Mesothelial cell of epicardium (in vitro differentiated cells): ENCODE data around the gene UNC5B. TPM values are rescaled to one million over a fixed set of nuclear protein-coding genes. Genes with fewer than 3 reads are reported as not detected.

ENCODE experiments used
- DNase-seq, 2 experiments: peaks; one replicate each; pipeline ENCODE4 v3.0.0; 2021; ENCODE audit warnings: low spot score in 2 of 2; ENCODE audit not compliant: unreplicated experiment in 2 of 2
- H3K27ac Mint-ChIP-seq: 2 replicates; pipeline ENCODE4 v1.8.0; 2021; ENCODE audit warnings: mixed read lengths
- H3K27me3 Mint-ChIP-seq: 2 replicates; pipeline ENCODE4 v1.8.0; 2021; ENCODE audit warnings: low read depth, mixed read lengths
- H3K36me3 Mint-ChIP-seq: 2 replicates; pipeline ENCODE4 v1.8.0; 2021; ENCODE audit warnings: mixed read lengths
- H3K4me1 Mint-ChIP-seq: 2 replicates; pipeline ENCODE4 v1.8.0; 2021; ENCODE audit warnings: mixed read lengths
- H3K4me3 Mint-ChIP-seq: 2 replicates; pipeline ENCODE4 v1.8.0; 2021; ENCODE audit warnings: mild to moderate bottlenecking, moderate library complexity, mixed read lengths
- H3K9me3 Mint-ChIP-seq: 2 replicates; pipeline ENCODE4 v1.8.0; 2021; ENCODE audit warnings: mixed read lengths
- total RNA-seq: library from RNA; stranded (reverse); gene quantifications from 3 replicates; pipeline ENCODE4 v1.2.1, GENCODE V29; 2021
- TF ChIP-seq, protein P1 (sequence below): fragments of 200-600 bp; sonication (generic); IDR thresholded peaks from one replicate; pipeline ENCODE4 v1.5.0; 2021; ENCODE audit warnings: antibody characterized with exemption; ENCODE audit not compliant: unreplicated experiment

UNC5B gene
- total RNA-seq, 1 donor from 2014 or later: 91.5 TPM

DNA sequence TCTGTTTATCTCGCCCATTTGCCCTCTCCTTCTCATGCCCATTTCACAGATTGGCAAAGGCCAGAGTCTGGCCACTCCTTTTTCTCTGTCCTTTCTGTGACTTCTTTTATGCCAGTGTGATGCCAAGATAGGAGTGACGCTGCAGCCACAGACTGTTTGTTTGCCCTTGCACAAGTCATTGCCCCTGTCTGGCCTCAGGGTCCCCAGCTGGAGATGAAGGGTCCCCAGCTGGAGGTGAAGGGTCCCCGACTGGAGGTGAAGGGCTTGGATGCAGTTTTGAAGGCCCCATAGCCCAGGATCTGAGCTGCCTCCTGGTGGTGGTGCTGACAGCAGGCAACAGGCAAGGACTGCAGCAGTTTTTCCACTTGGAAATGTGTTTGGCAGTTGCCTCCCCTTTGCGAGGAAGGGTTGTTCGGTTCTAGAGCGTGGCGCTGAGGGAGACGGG is 55.9 kb downstream of the UNC5B start:
- no peak overlapping the region for H3K4me3 Mint-ChIP-seq
- H3K4me1 Mint-ChIP-seq: peaks cover 60% of the 10 kb centered on the region
- peak overlapping the region; percentile 78 for H3K27ac Mint-ChIP-seq

GRCh38 chr10:71268758-71269157 is 56.4 kb downstream of the UNC5B start:
- DNase-seq: no peak
- Mint-ChIP-seq H3K9me3 (no peaks in the 10 kb centered on the region), H3K4me1 (peaks cover 55% of the 10 kb centered on the region)

More for the DNA sequence above, 55.9 kb downstream of the UNC5B start:
- no peaks in the 10 kb centered on the region for H3K9me3 Mint-ChIP-seq
- no peak for DNase-seq
- TF ChIP-seq, protein P1, sequence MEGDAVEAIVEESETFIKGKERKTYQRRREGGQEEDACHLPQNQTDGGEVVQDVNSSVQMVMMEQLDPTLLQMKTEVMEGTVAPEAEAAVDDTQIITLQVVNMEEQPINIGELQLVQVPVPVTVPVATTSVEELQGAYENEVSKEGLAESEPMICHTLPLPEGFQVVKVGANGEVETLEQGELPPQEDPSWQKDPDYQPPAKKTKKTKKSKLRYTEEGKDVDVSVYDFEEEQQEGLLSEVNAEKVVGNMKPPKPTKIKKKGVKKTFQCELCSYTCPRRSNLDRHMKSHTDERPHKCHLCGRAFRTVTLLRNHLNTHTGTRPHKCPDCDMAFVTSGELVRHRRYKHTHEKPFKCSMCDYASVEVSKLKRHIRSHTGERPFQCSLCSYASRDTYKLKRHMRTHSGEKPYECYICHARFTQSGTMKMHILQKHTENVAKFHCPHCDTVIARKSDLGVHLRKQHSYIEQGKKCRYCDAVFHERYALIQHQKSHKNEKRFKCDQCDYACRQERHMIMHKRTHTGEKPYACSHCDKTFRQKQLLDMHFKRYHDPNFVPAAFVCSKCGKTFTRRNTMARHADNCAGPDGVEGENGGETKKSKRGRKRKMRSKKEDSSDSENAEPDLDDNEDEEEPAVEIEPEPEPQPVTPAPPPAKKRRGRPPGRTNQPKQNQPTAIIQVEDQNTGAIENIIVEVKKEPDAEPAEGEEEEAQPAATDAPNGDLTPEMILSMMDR: peak; percentile 51
- no peaks in the 10 kb centered on the region for H3K36me3 Mint-ChIP-seq
- no peaks in the 10 kb centered on the region for H3K27me3 Mint-ChIP-seq

GRCh38 chr10:71269301-71270288 is 57.2 kb downstream of the UNC5B start:
- no peaks in the 10 kb centered on the region for H3K36me3 Mint-ChIP-seq
- DNase-seq: no peak
- no peaks in the 10 kb centered on the region for H3K27me3 Mint-ChIP-seq
- H3K27ac Mint-ChIP-seq: peak overlapping the region; percentile 76
- no peaks in the 10 kb centered on the region for H3K9me3 Mint-ChIP-seq
- peaks cover 48% of the 10 kb centered on the region for H3K4me1 Mint-ChIP-seq
- TF ChIP-seq, protein P1: no peak
- H3K4me3 Mint-ChIP-seq: no peak overlapping the region

More at GRCh38 chr10:71268758-71269157, 56.4 kb downstream of the UNC5B start:
- TF ChIP-seq, protein P1: peak; percentile 10
- Mint-ChIP-seq H3K36me3 (no peaks in the 10 kb centered on the region), H3K27me3 (no peaks in the 10 kb centered on the region), H3K4me3 (no peak overlapping the region), H3K27ac (peak overlapping the region; percentile 78)

DNA sequence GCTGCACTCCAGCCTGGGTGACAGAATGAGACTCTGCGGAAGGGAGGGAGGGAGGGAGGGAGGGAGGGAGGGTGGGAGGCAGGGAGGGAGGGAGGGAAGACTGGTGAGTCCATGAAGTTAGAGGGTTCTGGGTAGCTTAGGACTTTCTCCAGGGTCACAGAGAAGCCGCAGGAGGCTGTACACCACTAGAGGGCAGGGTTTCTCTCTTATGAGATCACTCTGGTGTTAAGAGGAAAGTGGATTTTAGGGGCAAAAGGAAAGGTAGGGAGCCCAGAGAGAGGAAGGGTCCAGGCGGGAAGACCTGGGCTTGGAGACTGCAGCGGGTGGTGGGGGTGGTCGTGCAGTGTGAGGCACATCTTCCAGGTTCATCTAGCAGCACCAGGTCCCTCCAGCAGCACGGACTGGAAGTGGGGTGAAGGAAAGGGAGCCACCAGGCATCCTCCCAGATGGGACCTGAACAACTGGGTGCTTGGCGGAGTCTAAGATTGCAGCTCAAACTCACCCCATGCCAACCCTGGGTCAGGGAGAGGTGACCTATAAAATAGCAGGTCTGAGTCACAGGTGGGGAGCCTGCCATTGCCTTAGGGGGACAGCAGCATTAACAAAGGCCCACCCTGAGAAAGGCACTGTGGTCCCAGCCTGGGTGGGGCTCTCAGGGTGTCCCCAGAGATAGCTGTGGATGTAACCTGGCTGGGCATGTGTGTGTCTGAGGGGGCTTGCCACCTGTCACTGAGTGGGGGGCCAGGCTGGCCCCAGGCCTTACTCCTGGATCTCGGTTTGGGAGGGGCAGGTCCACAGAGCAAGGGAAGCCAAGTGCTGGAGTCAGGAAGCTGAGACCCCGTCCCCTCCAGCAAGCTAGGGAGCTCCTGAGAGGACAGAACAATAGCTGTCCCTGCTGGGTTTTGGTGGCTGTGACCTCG is 58.2 kb downstream of the UNC5B start:
- Mint-ChIP-seq H3K4me1 (peaks cover 47% of the 10 kb centered on the region), H3K36me3 (no peaks in the 10 kb centered on the region), H3K27ac (peak overlapping the region; percentile 78), H3K4me3 (no peak overlapping the region), H3K9me3 (no peaks in the 10 kb centered on the region), H3K27me3 (no peaks in the 10 kb centered on the region)
- no peak for DNase-seq
- TF ChIP-seq, protein P1: no peak

DNA sequence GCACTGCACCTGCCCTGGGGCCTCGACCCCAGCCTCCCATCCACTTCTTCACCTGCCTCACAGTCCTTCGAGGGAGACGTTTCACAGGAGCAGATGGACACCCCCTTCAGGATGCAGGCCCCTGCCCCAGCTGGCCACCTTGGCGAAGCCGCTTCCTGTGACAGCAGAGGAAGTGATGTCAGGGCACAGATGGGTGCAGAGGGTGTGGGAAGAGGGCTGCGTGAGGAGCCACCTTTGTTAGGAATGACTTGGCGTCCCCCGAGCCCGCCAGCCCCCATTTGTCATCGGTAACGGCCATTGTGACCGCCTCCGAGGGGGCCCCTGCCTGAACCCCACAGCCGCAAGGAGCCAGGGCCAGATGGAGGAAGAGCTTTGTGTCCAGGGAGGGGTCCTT is 59.3 kb downstream of the UNC5B start:
- H3K27ac Mint-ChIP-seq: peak overlapping the region; percentile 73

More for the DNA sequence above, 59.3 kb downstream of the UNC5B start:
- Mint-ChIP-seq H3K9me3 (no peaks in the 10 kb centered on the region), H3K4me3 (no peak overlapping the region), H3K36me3 (no peaks in the 10 kb centered on the region), H3K4me1 (peaks cover 41% of the 10 kb centered on the region), H3K27me3 (no peaks in the 10 kb centered on the region)
- DNase-seq: no peak
- TF ChIP-seq, protein P1: no peak
